Gastroesophageal sphincter (tissue), 4 donors: ENCODE results near the gene AUTS2. TPM values are rescaled to one million over a fixed set of nuclear protein-coding genes. Genes with fewer than 3 reads are reported as not detected.
"Not testable (repeated sequence)": the region's sequence is repeated elsewhere in the genome, so short reads cannot be mapped to it uniquely, and the experiment has no call there.

ENCODE experiments used
- ATAC-seq: fragments of 150-250 bp; one replicate; pipeline ENCODE4 v1.9.1; 2016; ENCODE audit warnings: mild to moderate bottlenecking, moderate library complexity
- H3K27ac ChIP-seq, 4 donors: fragments of 200-600 bp; sonication (generic) in 3 of 4; 1 replicate in 3 of 4; 2 replicates in 1 of 4; pipeline ENCODE4 v1.5.1; 2016 to 2019
- H3K27me3 ChIP-seq: fragments of 200-600 bp; sonication (generic); one replicate; pipeline ENCODE4 v1.5.1; 2019
- H3K36me3 ChIP-seq, 2 donors: fragments of 200-600 bp; sonication (generic); one replicate each; pipeline ENCODE4 v1.5.1; 2019; ENCODE audit warnings: control low read depth in 1 of 2
- H3K4me1 ChIP-seq, 3 donors: fragments of 200-600 bp; sonication (generic); 1 replicate in 2 of 3; 2 replicates in 1 of 3; pipeline ENCODE4 v1.5.1; 2016 to 2019; ENCODE audit warnings: control low read depth in 2 of 3
- H3K4me3 ChIP-seq, 2 donors: fragments of 200-600 bp; sonication (generic); one replicate each; pipeline ENCODE4 v1.5.1; 2019; ENCODE audit warnings: mild to moderate bottlenecking in 1 of 2, moderate library complexity in 1 of 2
- H3K9me3 ChIP-seq, 3 donors: fragments of 200-600 bp; sonication (generic); one replicate each; pipeline ENCODE4 v1.5.1; 2017 to 2019; ENCODE audit warnings: control low read depth in 2 of 3
- EP300 ChIP-seq: sonication (generic); formaldehyde crosslinking; IDR thresholded peaks from one replicate; pipeline ENCODE4 v1.6.1; 2017; ENCODE audit warnings: antibody characterized with exemption, mild to moderate bottlenecking
- POLR2A ChIP-seq, 2 donors: fragments of 450-650 bp; IDR thresholded peaks; one replicate each; pipeline ENCODE4 v1.6.1; 2017; ENCODE audit warnings: antibody characterized with exemption in 2 of 2, mild to moderate bottlenecking in 2 of 2, moderate library complexity in 1 of 2
- POLR2AphosphoS5 ChIP-seq: sonication (generic); formaldehyde crosslinking; IDR thresholded peaks from one replicate; pipeline ENCODE4 v1.6.1; 2017; ENCODE audit warnings: antibody characterized with exemption
- WGBS, 2 donors: methylation state at CpG; one replicate each; pipeline ENCODE4 v1.1.5; 2018; ENCODE audit warnings: low coverage in 1 of 2; 5-methylcytosine and 5-hydroxymethylcytosine counted together
- total RNA-seq, 4 donors: library from RNA; depleted of rRNA; stranded (reverse); fragments of >200 nt; gene quantifications; one replicate each; pipeline ENCODE4 v1.1.0, GENCODE V29; 2016
- TF ChIP-seq, protein P1 (sequence below), 4 experiments: fragments of 200-600 bp in 2 of 4; fragments of 450-650 bp in 2 of 4; sonication (generic) in 1 of 4; IDR thresholded peaks; one replicate each; pipeline ENCODE4 v1.5.1; 2017 to 2019; ENCODE audit warnings: antibody characterized with exemption in 4 of 4, mild to moderate bottlenecking in 2 of 4, moderate library complexity in 2 of 4

The AUTS2 gene
- total RNA-seq, 4 donors from 2014 or later = 12.2 to 48.7 (median 44.1) TPM

DNA sequence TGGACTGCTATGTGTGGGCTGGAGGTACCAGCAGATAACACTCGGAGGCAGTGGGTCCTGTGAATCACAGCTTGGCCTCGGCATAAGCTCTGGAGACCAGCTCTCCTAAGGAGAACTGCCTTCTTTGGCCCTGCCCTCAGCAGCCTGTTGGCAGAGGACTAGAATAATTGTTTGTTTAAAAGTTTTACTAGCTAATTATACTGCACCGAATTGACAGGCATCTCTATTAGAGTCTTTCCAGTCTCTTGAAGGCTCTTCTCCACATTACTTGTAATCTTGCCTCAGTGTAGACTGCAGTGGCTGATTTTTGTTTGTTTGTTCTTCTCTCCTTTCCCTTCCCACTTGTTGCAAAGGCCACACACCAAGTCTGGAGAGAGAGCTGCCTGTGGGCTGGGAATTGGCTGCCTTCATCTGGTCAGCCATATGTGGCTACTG is 183.2 kb downstream of the AUTS2 start:
- WGBS, 2 donors = 21 to 33% methylated on average over 2 to 3 of the region's 3 CpGs
- Histone ChIP-seq H3K4me3 (peak overlapping the region in 1 of 2 donors; percentile 1), H3K27me3 (no peaks in the 10 kb centered on the region), H3K27ac (peak overlapping the region in 3 of 4 donors; percentile 14 to 73 (median 46)), H3K9me3 (no peaks in the 10 kb centered on the region), H3K36me3 (no peaks in the 10 kb centered on the region), H3K4me1 (peaks cover 11 to 62% (median 32%) of the 10 kb centered on the region in 3 donors)
- peak; percentile 46 for ATAC-seq
- TF ChIP-seq, protein P1, sequence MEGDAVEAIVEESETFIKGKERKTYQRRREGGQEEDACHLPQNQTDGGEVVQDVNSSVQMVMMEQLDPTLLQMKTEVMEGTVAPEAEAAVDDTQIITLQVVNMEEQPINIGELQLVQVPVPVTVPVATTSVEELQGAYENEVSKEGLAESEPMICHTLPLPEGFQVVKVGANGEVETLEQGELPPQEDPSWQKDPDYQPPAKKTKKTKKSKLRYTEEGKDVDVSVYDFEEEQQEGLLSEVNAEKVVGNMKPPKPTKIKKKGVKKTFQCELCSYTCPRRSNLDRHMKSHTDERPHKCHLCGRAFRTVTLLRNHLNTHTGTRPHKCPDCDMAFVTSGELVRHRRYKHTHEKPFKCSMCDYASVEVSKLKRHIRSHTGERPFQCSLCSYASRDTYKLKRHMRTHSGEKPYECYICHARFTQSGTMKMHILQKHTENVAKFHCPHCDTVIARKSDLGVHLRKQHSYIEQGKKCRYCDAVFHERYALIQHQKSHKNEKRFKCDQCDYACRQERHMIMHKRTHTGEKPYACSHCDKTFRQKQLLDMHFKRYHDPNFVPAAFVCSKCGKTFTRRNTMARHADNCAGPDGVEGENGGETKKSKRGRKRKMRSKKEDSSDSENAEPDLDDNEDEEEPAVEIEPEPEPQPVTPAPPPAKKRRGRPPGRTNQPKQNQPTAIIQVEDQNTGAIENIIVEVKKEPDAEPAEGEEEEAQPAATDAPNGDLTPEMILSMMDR (IDR thresholded peaks at IDR 0.05) = no peak
- no peak for TF ChIP-seq POLR2A (IDR thresholded peaks at IDR 0.05)
- no peak for TF ChIP-seq EP300

DNA sequence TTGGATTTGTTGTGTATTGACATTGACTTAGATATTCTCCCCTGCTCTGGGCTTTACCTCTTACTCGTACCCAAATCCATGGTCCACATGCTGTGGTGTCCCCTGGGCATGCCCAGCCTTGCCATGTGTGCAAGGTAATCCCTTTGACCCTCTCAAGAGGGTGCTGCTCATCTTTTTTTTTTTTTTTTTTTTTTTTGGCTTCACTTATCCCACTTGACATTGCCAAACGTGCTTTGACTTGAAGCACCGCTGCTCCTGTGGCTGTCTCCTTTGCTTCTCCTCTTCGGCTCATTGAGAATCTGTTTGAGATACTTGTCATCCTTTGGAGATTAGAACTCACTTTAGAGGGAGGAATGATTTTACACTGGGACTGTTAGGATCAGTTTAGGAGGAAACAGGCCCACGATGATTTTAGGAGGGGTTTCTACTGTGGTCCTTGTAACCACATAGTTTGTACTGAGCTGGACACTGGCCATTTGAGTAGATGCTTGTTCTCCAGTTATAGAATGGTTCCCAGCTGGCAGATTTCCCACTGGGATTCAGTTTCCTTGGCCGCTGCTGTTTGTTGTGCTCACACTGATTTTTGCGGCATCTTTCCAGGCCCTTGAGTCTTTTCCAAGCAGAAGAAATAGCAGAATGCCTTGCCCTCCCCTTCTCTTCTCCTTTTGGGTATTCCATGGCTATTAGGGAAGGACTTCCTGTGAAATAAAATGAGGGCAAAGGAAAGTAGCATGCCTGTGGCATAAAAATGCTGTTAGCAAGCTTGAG is 184.8 kb downstream of the AUTS2 start:
- Histone ChIP-seq H3K9me3 (no peaks in the 10 kb centered on the region), H3K36me3 (no peaks in the 10 kb centered on the region), H3K27ac (peak overlapping the region; percentile 20 to 73 (median 64)), H3K27me3 (no peaks in the 10 kb centered on the region), H3K4me3 (no peak overlapping the region), H3K4me1 (peaks cover 13 to 61% (median 30%) of the 10 kb centered on the region in 3 donors)
- ATAC-seq = peak; percentile 59
- 0 to 24% methylated on average over 2 to 6 of the region's 7 CpGs for WGBS, 2 donors
- TF ChIP-seq POLR2AphosphoS5 (peak; percentile 56), POLR2A (IDR thresholded peaks at IDR 0.05) (no peak)

DNA sequence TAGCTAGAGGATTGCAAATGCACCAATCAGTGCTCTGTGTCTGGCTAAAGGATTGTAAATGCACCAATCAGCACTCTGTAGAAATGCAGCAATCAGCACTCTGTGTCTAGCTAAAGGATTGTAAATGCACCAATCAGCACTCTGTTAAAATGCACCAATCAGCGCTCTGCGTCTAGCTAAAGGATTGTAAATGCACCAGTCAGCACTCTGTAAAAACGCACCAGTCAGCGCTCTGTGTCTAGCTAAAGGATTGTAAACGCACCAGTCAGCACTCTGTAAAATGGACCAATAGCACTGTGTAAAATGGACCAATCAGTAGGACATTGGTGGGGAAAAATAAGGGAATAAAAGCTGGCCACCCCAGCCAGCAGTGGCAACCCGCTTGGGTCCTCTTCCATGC is 187.9 kb downstream of the AUTS2 start:
- not testable (repeated sequence) for H3K4me3 ChIP-seq, H3K36me3 ChIP-seq, H3K9me3 ChIP-seq, ATAC-seq, H3K27ac ChIP-seq, H3K27me3 ChIP-seq
- whole genome bisulfite sequencing, 2 donors = 80 to 98% methylated on average over 1 to 6 of the region's 6 CpGs
- H3K4me1 ChIP-seq = peaks cover 26 to 82% (median 40%) of the 10 kb centered on the region in 3 donors

DNA sequence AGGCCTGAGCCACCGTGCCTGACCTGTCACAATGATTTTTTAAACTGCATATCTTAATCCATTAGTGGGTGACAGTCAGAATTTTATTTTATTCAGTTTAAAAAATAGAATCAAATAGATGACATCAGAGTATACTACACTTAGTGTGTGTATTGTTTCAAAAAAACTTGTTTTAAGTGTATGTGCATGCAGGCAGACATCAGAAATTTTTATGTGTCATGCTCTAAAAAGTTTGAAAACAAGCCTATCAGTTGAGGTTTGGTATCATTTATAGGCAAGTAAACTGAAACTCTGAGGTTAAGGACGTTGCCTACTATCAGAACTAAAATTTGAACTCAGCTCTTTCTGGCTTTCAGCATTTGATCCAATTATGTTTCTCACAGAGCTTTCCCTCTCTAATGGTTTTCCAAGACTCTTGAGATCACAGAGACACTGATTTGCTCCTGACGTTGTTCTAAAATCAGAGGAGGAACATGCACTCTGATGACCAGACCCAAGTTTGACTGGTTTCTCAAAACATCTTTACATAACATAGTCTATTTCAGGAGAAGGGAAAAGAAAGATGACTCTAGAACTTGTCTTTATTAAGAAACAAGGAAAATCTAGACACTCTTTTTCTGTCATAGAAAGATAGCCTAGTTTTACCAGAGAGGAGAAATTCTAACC is 188.6 kb downstream of the AUTS2 start:
- Histone ChIP-seq H3K4me3 (no peak overlapping the region), H3K36me3 (no peaks in the 10 kb centered on the region), H3K27ac (no peak overlapping the region), H3K4me1 (peaks cover 26 to 78% (median 33%) of the 10 kb centered on the region in 3 donors), H3K9me3 (no peaks in the 10 kb centered on the region), H3K27me3 (no peaks in the 10 kb centered on the region)
- TF ChIP-seq EP300 (no peak), POLR2A (IDR thresholded peaks at IDR 0.05) (no peak), POLR2AphosphoS5 (no peak)
- TF ChIP-seq, protein P1 (IDR thresholded peaks at IDR 0.05) = no peak
- 75 to 78% methylated on average over 3 of the region's 3 CpGs for WGBS, 2 donors
- no peak for ATAC-seq

DNA sequence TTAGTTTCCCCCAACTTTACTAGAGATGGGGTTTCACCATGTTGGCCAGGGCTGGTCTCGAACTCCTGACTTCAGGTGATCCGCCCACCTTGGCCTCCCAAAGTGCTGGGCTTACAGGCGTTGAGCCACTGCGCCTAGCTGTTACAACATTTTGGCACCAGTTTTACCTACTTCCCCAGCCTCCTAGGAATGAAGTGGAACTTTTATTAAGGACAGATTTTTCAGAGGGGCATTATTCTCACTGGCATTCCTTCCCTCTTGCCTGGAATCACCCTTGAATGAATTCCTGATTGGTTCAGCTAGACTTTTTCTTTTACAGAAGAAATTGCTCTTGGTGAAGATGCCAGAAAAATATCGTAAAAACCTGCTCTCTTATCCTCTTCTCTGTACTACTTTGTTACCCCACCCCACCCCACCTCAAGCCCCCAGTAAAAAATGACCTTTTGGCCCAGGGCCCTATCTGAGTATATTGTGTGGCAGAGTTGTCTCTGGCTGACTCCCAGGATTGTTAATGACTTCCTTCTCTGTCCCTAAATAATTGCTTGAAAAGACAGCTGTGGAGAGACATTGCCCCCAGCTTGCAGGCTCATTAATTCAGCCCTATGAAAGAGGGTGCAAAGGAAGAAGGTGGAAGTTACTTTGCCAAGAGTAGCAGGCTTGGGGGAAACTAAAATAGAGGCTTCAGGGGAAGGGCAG is 189.6 kb downstream of the AUTS2 start:
- WGBS, 2 donors = 36 to 88% methylated on average over 1 to 5 of the region's 5 CpGs
- Histone ChIP-seq H3K4me1 (peaks cover 26 to 68% (median 26%) of the 10 kb centered on the region in 3 donors), H3K27ac (peak overlapping the region in 1 of 4 donors; percentile 60), H3K4me3 (no peak overlapping the region), H3K36me3 (no peaks in the 10 kb centered on the region), H3K27me3 (no peaks in the 10 kb centered on the region), H3K9me3 (no peaks in the 10 kb centered on the region)
- ATAC-seq = no peak
- TF ChIP-seq, protein P1 (IDR thresholded peaks at IDR 0.05) = no peak
- TF ChIP-seq EP300 = no peak
- TF ChIP-seq POLR2A (IDR thresholded peaks at IDR 0.05) = no peak
- TF ChIP-seq POLR2AphosphoS5 = no peak
